WERI-Rb-1 (cell line): Measurements from ENCODE around the gene ELMO3.

ENCODE experiments used
- DNase-seq: peaks from one replicate; pipeline ENCODE4 v3.0.0-alpha.2; 2020
- H3K27ac ChIP-seq: fragments of 250-450 bp; sonication (Bioruptor Pico); 2 replicates; pipeline ENCODE4 v1.5.1; 2020; ENCODE audit warnings: mild to moderate bottlenecking, moderate library complexity
- H3K27me3 ChIP-seq: fragments of 250-450 bp; sonication (Bioruptor Pico); 2 replicates; pipeline ENCODE4 v1.5.1; 2021; ENCODE audit warnings: mild to moderate bottlenecking, low read depth, moderate library complexity; ENCODE audit not compliant: insufficient read depth, severe bottlenecking
- H3K36me3 ChIP-seq: fragments of 250-450 bp; sonication (Bioruptor Pico); 2 replicates; pipeline ENCODE4 v1.5.1; 2020; ENCODE audit warnings: mild to moderate bottlenecking, moderate library complexity
- H3K4me3 ChIP-seq: 2 replicates; pipeline ENCODE4 v1.5.1; 2011; ENCODE audit warnings: low read depth, mild to moderate bottlenecking, control low read depth, low read length
- H3K9me3 ChIP-seq: fragments of 250-450 bp; sonication (Bioruptor Pico); 2 replicates; pipeline ENCODE4 v1.5.1; 2021; ENCODE audit warnings: mild to moderate bottlenecking, moderate library complexity; ENCODE audit not compliant: severe bottlenecking
- TF ChIP-seq, protein P1 (sequence below): IDR thresholded peaks from 2 replicates; pipeline ENCODE4 v1.5.1; 2011; ENCODE audit warnings: low read depth, mild to moderate bottlenecking, control low read depth, inconsistent platforms, low read length

ELMO3 gene

DNA sequence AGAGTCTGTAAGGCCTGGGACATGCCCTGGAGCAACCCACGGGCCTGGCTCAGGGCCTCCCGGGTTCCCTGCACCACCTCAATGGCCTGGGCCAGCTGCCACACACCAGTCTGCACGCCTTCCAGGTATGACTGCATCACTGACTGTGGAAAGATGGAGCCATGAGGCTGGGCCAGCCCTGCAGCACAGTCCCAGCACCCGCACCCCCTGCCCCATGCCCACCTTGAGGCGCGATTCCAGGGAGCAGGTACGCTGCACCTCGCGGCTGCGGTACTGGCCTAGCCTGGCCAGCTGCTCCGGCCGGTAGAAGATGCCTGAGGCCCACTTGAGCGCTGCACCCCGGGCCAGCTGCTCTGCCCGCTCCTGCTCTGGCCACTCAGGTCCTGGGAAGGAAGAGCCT, 10.1 kb upstream of the ELMO3 start:
- TF ChIP-seq, protein P1, sequence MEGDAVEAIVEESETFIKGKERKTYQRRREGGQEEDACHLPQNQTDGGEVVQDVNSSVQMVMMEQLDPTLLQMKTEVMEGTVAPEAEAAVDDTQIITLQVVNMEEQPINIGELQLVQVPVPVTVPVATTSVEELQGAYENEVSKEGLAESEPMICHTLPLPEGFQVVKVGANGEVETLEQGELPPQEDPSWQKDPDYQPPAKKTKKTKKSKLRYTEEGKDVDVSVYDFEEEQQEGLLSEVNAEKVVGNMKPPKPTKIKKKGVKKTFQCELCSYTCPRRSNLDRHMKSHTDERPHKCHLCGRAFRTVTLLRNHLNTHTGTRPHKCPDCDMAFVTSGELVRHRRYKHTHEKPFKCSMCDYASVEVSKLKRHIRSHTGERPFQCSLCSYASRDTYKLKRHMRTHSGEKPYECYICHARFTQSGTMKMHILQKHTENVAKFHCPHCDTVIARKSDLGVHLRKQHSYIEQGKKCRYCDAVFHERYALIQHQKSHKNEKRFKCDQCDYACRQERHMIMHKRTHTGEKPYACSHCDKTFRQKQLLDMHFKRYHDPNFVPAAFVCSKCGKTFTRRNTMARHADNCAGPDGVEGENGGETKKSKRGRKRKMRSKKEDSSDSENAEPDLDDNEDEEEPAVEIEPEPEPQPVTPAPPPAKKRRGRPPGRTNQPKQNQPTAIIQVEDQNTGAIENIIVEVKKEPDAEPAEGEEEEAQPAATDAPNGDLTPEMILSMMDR = no peak
- Histone ChIP-seq H3K9me3 (no peaks in the 10 kb centered on the region), H3K27me3 (no peaks in the 10 kb centered on the region), H3K36me3 (peaks cover 13% of the 10 kb centered on the region), H3K4me3 (no peak overlapping the region), H3K27ac (no peak overlapping the region)
- no peak for DNase-seq

DNA sequence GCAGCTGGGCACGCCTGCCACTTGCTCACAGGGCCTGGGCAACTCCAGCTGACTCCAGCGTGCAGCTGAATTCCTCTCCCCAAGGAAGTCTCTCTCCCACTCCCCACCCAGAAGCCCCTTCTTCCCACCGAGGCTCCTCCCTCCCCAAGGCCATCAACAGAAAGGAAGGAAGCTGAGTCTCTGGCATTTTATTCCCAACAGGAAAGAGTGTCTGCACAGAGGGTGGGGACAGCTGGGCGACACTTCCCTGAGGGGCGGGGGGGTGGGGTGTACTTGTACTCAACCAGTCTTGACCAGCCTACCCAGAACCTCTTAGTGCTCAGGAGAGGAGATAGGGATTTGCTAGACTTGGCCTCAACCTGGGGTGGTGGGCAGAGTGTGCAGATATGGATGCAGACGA, 8.9 kb upstream of the ELMO3 start, which contains the start of gene EXOC3L1:
Gene EXOC3L1 (minus strand): TSS at position 96 of the 400 bp plus-strand sequence. CDS start 460 bp downstream, outside the sequence.
- TF ChIP-seq, protein P1 = no peak
- peak within 1 kb of the TSS; percentile 47 for H3K27ac ChIP-seq
- DNase-seq = no peak
- no peaks in the 10 kb centered on the region for H3K9me3 ChIP-seq
- H3K4me3 ChIP-seq = no peak within 1 kb of the TSS
- no peaks in the 10 kb centered on the region for H3K27me3 ChIP-seq
- peaks cover 26% of the 10 kb centered on the region for H3K36me3 ChIP-seq

DNA sequence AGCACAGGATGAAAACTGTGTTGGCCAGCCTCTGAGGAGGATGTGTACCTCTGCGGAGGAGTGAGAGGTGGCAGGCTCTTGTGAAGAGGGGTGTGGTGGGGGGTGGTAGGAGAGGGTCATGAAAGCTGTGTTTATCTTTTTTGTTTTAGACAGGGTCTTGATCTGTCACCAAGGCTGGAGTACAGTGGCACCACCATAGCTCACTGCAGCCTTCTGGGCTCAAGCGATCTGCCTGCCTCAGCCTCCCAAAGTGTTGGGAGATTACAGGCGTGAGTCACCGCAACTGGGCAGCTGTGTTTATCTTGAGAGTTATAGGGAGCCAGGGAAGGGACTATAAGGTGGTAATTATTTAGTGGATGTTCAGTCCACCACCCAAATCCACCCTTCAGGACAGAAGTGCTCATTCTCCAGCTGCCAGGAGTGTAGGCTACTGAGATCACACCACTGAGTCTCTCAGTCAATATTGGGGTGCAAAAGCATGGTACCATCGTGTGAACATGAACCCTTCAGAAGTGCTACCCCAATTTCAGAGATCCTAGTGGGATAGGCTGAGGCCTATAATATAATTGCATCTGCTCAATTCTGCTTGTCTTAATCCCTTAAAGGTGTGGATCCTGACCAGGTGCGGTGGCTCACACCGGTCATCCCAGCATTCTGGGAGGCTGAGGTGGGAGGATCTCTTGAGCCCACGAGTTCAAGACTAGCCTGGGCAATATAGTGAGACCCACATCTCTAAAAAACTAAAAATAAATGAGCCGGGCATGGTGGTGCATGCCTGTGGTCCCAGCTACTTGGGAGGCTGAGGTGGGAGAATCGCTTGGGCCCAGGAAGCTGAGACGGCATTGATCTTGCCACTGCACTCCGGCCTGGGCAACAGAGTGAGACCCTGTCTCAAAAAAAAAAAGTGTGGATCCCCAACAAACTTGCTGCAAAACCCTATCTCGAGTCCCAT, 8.2 kb upstream of the ELMO3 start:
- no peak overlapping the region for H3K4me3 ChIP-seq
- peaks cover 33% of the 10 kb centered on the region for H3K36me3 ChIP-seq
- no peaks in the 10 kb centered on the region for H3K9me3 ChIP-seq
- peak overlapping the region; percentile 47; the same call in 1 of the 2 replicates for H3K27ac ChIP-seq
- H3K27me3 ChIP-seq = no peaks in the 10 kb centered on the region
- TF ChIP-seq, protein P1 = no peak
- DNase-seq = no peak

DNA sequence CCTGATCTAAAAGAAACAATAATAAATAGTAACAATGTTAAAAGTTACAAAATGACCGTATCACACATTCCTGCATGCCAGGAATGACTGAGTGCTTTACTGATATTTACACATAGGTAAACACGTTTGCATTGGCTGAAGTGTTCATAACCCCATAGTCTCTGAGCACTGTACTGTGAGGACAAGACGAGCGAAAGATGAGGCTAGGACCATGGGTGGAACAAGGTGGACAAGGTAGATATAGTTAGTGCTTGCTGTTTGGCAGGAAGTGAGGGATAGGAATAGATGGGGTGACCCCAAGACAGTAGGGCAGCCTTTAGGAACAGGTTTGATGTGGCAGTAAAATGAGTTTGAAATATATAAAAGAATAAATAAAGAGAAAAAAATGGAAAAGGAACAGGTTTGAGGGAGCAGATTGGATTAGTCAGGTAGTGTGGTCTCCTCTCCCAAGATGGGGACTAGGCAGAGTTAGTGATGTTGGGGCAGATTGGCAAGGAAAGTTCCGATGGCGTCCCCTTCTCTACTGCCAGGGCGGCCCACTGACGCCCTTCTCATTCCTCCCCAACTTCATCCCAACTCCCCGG, 7.4 kb upstream of the ELMO3 start:
- no peak overlapping the region for H3K27ac ChIP-seq
- DNase-seq = no peak
- H3K9me3 ChIP-seq = no peaks in the 10 kb centered on the region
- peak overlapping the region; percentile 11 for H3K4me3 ChIP-seq
- TF ChIP-seq, protein P1 = no peak
- peaks cover 40% of the 10 kb centered on the region for H3K36me3 ChIP-seq
- H3K27me3 ChIP-seq = no peaks in the 10 kb centered on the region

DNA sequence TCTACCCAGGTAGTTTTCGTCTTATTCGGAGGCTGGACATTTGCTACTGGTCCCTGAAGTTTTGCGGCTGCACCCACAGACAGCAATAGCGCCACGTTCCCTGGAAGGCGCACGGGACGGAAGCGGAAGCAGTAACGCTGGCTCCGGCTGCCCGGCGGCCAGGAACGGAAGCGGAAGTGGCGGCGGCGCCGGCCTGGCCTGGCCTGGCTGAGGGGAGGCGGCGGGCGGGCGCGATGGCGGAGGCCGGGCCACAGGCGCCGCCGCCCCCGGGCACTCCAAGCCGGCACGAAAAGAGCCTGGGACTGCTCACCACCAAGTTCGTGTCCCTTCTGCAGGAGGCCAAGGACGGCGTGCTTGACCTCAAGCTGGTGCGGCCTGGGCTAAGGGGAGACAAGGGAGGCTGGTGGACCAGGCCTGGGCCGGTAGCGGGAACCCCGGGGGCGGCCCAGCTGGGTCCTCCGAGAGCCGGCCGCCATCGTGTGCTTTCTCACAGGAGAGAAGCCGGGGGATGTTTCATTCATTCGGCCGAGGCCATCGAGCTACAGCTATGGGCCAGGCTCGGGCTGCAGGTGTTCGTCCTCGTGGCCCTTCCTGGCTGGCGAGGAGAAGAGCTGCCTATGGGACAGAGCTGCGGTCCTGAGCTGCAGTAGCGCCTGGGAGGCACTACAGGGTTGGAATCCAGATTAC, 6.8 kb upstream of the ELMO3 start, which contains the start of gene E2F4:
Gene E2F4 (plus strand): TSS at position 161 of the 687 bp plus-strand sequence. CDS start 73 bp downstream, at position 234.
- TF ChIP-seq, protein P1 = no peak
- Histone ChIP-seq H3K36me3 (peaks cover 47% of the 10 kb centered on the region), H3K27ac (peak within 1 kb of the TSS; percentile 84), H3K9me3 (no peaks in the 10 kb centered on the region), H3K27me3 (no peaks in the 10 kb centered on the region), H3K4me3 (peak within 1 kb of the TSS; percentile 97)
- peak; percentile 86 for DNase-seq
